ENCODE data around the gene MRM1. TPM values are rescaled to one million over a fixed set of nuclear protein-coding genes. Genes with fewer than 3 reads are reported as not detected.

Gene MRM1
- polyA plus RNA-seq, 2 of the 4 experiments (the other 2 are of a cell fraction): 12.7 to 21.7 TPM

DNA sequence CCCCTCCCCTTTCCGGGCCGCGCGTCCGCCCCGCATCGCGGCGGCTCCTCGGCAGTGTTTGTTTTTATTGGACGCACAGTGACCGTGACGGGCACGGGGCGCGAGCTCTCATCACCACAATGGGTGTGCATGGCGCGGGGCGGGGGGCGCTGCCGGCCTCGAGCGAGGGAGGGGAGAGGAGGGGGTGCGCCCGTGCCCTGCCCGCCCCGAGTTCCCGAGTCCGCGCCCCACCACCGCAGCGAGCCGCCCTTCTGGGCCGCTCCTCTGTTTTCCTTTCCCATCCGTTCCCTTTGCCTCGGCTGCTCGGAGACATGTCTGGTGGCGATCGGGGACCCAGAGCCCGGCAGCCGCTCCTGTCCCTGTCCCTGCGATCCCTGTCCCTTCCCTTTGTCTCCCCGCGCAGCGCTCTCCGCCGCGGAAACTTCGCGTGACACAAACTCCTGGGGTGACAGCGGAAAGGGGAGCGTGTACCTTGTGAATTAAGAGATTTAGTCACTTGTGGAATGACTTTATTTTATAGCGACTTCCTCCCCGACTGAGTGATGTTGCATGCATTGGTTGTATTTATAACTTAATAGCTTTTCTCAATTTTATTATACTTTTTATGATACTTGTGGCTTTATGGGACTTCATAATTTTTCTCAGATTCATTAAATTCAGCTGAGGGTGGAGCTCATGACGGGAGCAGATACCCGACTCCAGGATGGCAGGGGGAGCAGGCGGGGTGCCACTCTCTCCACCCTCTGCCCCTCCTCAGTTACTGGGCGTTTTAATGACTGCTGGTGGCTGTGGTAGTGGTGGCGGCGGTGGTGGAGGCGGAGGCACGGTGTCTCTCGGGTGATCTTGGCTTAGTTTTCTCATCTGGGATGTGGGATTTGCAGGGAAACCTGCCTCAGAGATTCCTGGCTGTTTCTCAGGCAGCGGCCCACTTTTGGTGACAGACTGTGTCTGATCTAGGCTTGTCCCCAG lies 40.8 kb downstream of the MRM1 start:
- Histone ChIP-seq H3K4me3 (peak overlapping the region; percentile 44), H3K27ac (peak overlapping the region in 1 of 2 experiments; percentile 43; a peak in 2 of 6 replicates), H3K4me2 (peak overlapping the region; percentile 90), H3K9me3 (no peaks in the 10 kb centered on the region), H3K4me1 (no peaks in the 10 kb centered on the region)
- DNase-seq (ENCODE audit: low read depth in 1 of 2, low spot score in 1 of 2) (peak in 1 of 2 experiments; percentile 22), FAIRE-seq (no peak), ATAC-seq (peak; percentile 25 to 61; a peak in 3 of 6 replicates)
- TF ChIP-seq ZSCAN20 (CRISPR knock-in tag; IDR thresholded peaks at IDR 0.05): no peak
- WGBS (ENCODE audit: missing lambda C conversion rate): 41% methylated on average over 43 of the region's 64 CpGs
- ChIA-PET POLR2A (no interaction called here), CTCF (interaction anchor here (0.5 to 4.9 kb wide), 7 partner anchors 12 to 741 kb away, joined by 3 to 39 read pairs (median 6); no protein-coding TSS in a partner anchor)

DNA sequence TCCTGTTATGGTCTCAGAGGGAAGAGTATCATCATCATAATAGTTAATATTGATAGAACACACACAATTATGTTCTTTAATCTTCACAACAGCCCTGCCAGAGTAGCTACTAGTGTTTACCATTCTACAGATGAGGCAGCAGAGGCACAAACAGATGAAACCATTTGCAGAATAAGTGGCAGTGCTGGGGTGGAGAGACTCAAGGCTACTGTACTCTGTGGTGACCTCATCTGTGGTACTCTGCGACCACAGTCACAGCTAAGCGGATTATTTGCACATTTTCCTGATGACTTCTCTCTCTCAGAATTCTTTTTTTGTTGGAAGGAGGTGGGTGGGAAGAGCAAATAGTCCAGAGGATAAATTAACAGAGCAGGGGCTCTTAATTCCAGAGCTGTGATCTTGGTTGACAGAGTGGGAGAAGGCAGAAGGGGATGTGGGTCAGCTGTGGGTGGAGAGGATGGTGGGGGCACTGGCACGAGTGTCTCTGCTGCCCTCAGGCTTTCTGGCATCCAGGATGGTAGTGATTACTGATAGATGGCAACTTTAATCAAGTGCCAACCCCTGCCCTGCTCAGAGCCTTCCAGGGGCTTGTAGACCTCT lies 41.8 kb downstream of the MRM1 start:
- FAIRE-seq: no peak
- ATAC-seq: no peak
- ChIA-PET CTCF (interaction anchor here (0.6 to 3.0 kb wide), 7 partner anchors 12 to 669 kb away, joined by 3 to 13 read pairs (median 3); no protein-coding TSS in a partner anchor), POLR2A (no interaction called here)
- TF ChIP-seq, protein P1, sequence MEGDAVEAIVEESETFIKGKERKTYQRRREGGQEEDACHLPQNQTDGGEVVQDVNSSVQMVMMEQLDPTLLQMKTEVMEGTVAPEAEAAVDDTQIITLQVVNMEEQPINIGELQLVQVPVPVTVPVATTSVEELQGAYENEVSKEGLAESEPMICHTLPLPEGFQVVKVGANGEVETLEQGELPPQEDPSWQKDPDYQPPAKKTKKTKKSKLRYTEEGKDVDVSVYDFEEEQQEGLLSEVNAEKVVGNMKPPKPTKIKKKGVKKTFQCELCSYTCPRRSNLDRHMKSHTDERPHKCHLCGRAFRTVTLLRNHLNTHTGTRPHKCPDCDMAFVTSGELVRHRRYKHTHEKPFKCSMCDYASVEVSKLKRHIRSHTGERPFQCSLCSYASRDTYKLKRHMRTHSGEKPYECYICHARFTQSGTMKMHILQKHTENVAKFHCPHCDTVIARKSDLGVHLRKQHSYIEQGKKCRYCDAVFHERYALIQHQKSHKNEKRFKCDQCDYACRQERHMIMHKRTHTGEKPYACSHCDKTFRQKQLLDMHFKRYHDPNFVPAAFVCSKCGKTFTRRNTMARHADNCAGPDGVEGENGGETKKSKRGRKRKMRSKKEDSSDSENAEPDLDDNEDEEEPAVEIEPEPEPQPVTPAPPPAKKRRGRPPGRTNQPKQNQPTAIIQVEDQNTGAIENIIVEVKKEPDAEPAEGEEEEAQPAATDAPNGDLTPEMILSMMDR (IDR thresholded peaks at IDR 0.05): no peak
- TF ChIP-seq RARB (CRISPR knock-in tag; IDR thresholded peaks at IDR 0.05) (no peak), HEYL (CRISPR knock-in tag; IDR thresholded peaks at IDR 0.05) (no peak), ZNF302 (CRISPR knock-in tag; IDR thresholded peaks at IDR 0.05) (no peak), FOXS1 (CRISPR knock-in tag; IDR thresholded peaks at IDR 0.05) (no peak), ZSCAN20 (CRISPR knock-in tag; IDR thresholded peaks at IDR 0.05) (no peak), FOSB (CRISPR knock-in tag; IDR thresholded peaks at IDR 0.05) (no peak), NPAS2 (CRISPR knock-in tag; IDR thresholded peaks at IDR 0.05; ENCODE audit: borderline replicate concordance) (no peak), HOXA7 (CRISPR knock-in tag; IDR thresholded peaks at IDR 0.05) (no peak), RAD21 (conservative IDR thresholded peaks at IDR 0.05 in 1 of 2, IDR thresholded peaks at IDR 0.05 in 1 of 2) (no peak), JUN (IDR thresholded peaks at IDR 0.05) (no peak), GATA3 (IDR thresholded peaks at IDR 0.05; ENCODE audit: borderline replicate concordance) (no peak), ZFP36 (IDR thresholded peaks at IDR 0.05; ENCODE audit: borderline replicate concordance, partially characterized antibody) (no peak), TP53 (CRISPR knock-in tag; IDR thresholded peaks at IDR 0.05) (no peak)
- TF ChIP-seq, protein P2, sequence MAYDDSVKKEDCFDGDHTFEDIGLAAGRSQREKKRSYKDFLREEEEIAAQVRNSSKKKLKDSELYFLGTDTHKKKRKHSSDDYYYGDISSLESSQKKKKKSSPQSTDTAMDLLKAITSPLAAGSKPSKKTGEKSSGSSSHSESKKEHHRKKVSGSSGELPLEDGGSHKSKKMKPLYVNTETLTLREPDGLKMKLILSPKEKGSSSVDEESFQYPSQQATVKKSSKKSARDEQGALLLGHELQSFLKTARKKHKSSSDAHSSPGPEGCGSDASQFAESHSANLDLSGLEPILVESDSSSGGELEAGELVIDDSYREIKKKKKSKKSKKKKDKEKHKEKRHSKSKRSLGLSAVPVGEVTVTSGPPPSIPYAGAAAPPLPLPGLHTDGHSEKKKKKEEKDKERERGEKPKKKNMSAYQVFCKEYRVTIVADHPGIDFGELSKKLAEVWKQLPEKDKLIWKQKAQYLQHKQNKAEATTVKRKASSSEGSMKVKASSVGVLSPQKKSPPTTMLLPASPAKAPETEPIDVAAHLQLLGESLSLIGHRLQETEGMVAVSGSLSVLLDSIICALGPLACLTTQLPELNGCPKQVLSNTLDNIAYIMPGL (CRISPR knock-in tag; IDR thresholded peaks at IDR 0.05; ENCODE audit: borderline replicate concordance): no peak
- Histone ChIP-seq H3K4me2 (no peak overlapping the region), H3K4me3 (no peak overlapping the region), H3K9me3 (no peaks in the 10 kb centered on the region), H3K27ac (no peak overlapping the region), H3K4me1 (no peaks in the 10 kb centered on the region)
- WGBS (ENCODE audit: missing lambda C conversion rate): 53% methylated on average over 3 of the region's 3 CpGs
- no peak for DNase-seq (ENCODE audit: low read depth in 1 of 2, low spot score in 1 of 2)

DNA sequence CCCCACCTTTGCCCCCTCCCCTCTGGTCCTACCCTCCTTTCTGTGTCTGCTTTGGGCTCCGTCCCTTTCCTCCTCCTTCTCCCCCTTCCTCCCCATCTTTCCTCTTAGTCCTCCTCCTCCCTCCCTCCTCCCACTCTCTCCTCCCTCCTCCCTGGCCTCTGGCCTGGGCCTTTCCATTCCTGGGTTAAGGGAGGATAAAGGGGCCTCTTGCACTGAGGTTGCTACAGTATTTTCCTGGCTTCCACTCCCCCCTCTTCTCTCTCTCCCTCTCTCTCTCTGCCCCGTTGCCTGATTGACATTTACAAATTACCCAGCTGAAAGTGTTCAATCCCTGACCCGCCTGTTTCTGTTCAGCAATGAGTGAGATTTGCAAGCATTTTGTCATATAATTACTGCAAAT lies 44.0 kb downstream of the MRM1 start:
- no peak overlapping the region for H3K4me3 ChIP-seq
- CTCF ChIA-PET: interaction anchor here (0.8 to 1.3 kb wide), 5 partner anchors 9 to 402 kb away, joined by 3 to 8 read pairs (median 3); no protein-coding TSS in a partner anchor
- 76% methylated on average over 3 of the region's 3 CpGs for WGBS (ENCODE audit: missing lambda C conversion rate)
- POLR2A ChIA-PET: no interaction called here
- H3K9me3 ChIP-seq: no peaks in the 10 kb centered on the region
- no peak overlapping the region for H3K27ac ChIP-seq
- ATAC-seq: no peak
- no peak overlapping the region for H3K4me2 ChIP-seq
- DNase-seq (ENCODE audit: low read depth in 1 of 2, low spot score in 1 of 2): no peak
- H3K4me1 ChIP-seq: no peaks in the 10 kb centered on the region
- no peak for FAIRE-seq
- TF ChIP-seq HOXB13 (CRISPR knock-in tag; IDR thresholded peaks at IDR 0.05; ENCODE audit: low read depth) (no peak), GATA3 (IDR thresholded peaks at IDR 0.05; ENCODE audit: borderline replicate concordance) (no peak), MAFK (IDR thresholded peaks at IDR 0.05; ENCODE audit: partially characterized antibody) (no peak), RFX5 (IDR thresholded peaks at IDR 0.05) (no peak), CHD4 (IDR thresholded peaks at IDR 0.05; ENCODE audit: borderline replicate concordance) (no peak), EHF (CRISPR knock-in tag; IDR thresholded peaks at IDR 0.05) (no peak), RCOR1 (IDR thresholded peaks at IDR 0.05; ENCODE audit: low read depth, low read length) (no peak), JUN (IDR thresholded peaks at IDR 0.05) (no peak), MAZ (IDR thresholded peaks at IDR 0.05; ENCODE audit: borderline replicate concordance, low read depth, low read length) (no peak), TFCP2L1 (CRISPR knock-in tag; IDR thresholded peaks at IDR 0.05) (no peak), POLR2A (IDR thresholded peaks at IDR 0.05; ENCODE audit: low read length) (no peak), HOXB5 (CRISPR knock-in tag; IDR thresholded peaks at IDR 0.05) (no peak), ZC3H11A (IDR thresholded peaks at IDR 0.05) (no peak)
- TF ChIP-seq, protein P3, sequence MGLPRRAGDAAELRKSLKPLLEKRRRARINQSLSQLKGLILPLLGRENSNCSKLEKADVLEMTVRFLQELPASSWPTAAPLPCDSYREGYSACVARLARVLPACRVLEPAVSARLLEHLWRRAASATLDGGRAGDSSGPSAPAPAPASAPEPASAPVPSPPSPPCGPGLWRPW (IDR thresholded peaks at IDR 0.05): no peak
- TF ChIP-seq, protein P2 (CRISPR knock-in tag; IDR thresholded peaks at IDR 0.05; ENCODE audit: borderline replicate concordance): no peak
